GM12865 (cell line): ENCODE data around the gene C15orf39.

Experiments used
- DNase-seq: peaks from one replicate; pipeline ENCODE4 v3.0.0; 2010; ENCODE audit warnings: low read depth
- H3K4me3 ChIP-seq: 2 replicates; pipeline ENCODE4 v1.5.1; 2011; ENCODE audit warnings: mild to moderate bottlenecking, low read depth, low read length, control low read depth
- TF ChIP-seq, protein P1 (sequence below): IDR thresholded peaks from 2 replicates; pipeline ENCODE4 v1.5.1; 2011; ENCODE audit warnings: low read length, control low read depth, low read depth, inconsistent platforms; ENCODE audit not compliant: insufficient read depth; ENCODE audit errors: missing control alignments

Gene C15orf39

GRCh38 chr15:75229191-75230015, 27.7 kb downstream of the C15orf39 start:
- DNase-seq = no peak
- no peak overlapping the region for H3K4me3 ChIP-seq
- TF ChIP-seq, protein P1, sequence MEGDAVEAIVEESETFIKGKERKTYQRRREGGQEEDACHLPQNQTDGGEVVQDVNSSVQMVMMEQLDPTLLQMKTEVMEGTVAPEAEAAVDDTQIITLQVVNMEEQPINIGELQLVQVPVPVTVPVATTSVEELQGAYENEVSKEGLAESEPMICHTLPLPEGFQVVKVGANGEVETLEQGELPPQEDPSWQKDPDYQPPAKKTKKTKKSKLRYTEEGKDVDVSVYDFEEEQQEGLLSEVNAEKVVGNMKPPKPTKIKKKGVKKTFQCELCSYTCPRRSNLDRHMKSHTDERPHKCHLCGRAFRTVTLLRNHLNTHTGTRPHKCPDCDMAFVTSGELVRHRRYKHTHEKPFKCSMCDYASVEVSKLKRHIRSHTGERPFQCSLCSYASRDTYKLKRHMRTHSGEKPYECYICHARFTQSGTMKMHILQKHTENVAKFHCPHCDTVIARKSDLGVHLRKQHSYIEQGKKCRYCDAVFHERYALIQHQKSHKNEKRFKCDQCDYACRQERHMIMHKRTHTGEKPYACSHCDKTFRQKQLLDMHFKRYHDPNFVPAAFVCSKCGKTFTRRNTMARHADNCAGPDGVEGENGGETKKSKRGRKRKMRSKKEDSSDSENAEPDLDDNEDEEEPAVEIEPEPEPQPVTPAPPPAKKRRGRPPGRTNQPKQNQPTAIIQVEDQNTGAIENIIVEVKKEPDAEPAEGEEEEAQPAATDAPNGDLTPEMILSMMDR = no peak

- TF ChIP-seq, protein P1 = no peak
- no peak for DNase-seq
These were observed 28.3 kb downstream of the C15orf39 start for GRCh38 chr15:75230016-75230343.

GRCh38 chr15:75230551-75231371, 29.1 kb downstream of the C15orf39 start:
- TF ChIP-seq, protein P1 = no peak
- no peak overlapping the region for H3K4me3 ChIP-seq
- DNase-seq = no peak

More at GRCh38 chr15:75230016-75230343, 28.3 kb downstream of the C15orf39 start:
- H3K4me3 ChIP-seq = no peak overlapping the region

DNA sequence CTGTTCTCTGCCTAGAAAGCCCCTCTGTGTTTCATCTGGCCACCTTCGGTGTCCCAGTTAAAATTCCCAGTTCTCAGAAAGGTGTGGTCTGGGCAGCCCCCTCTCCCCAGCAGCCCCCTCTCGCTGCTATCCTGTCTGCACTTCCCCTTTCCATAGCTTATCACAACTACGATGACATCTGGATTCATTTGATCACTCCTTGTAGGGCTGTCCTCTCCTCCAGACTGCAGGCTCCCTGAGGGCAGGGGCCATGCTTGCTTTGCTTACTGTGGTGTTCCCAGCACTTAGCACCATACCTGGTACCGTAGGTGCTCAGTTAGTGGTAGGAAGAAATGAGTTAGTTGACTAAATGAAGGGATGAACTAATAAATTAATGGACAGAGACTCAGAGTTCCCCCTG, 30.2 kb downstream of the C15orf39 start:
- no peak overlapping the region for H3K4me3 ChIP-seq
- TF ChIP-seq, protein P1 = no peak
- DNase-seq = no peak

GRCh38 chr15:75232252-75232813, 30.7 kb downstream of the C15orf39 start:
- DNase-seq = no peak
- TF ChIP-seq, protein P1 = no peak
- no peak overlapping the region for H3K4me3 ChIP-seq

DNA sequence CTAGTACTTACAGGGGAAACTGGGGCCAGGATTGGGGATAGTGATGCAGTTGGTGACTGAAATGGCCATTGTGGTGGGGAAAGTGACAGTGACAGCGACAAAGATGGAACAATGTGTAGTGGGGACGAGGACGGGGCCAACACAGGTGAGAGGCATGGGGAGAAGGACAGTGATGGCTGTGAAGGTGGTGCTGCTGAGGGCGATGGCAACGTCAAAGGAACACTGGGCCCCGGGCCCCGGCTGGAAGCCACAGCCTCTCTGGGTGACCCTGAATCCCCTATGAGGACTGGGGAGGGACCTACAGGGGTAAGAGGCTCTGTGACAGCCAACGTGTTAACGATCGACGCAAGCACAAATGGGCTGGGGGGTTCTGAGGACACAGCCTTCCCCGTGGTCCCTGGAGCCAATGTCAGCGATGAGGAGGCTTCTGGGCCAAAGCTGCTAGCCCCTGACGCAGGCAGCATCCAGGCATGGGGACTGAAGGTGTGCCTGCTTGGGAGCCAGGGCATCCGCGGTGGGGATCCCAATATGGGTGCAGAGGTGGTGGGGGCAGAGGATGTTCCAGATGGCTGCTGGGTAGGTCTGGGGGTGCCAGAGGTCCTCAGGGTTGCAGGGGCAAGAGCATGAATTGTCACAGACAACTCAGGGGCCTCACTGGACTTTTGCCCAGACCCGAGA, 31.3 kb downstream of the C15orf39 start:
- no peak overlapping the region for H3K4me3 ChIP-seq
- DNase-seq = no peak
- TF ChIP-seq, protein P1 = no peak
